Endothelial cell of umbilical vein (primary cell): ENCODE measurements around the gene PECR. TPM values are rescaled to one million over a fixed set of nuclear protein-coding genes. Genes with fewer than 3 reads are reported as not detected.

ENCODE experiments used
- BruUV-seq: library from RNA; stranded (reverse); fragments of 400-500 nt; replicated peaks from 2 replicates; lab custom pipeline; 2021; lab: Mats Ljungman, UMichigan
- CTCF ChIA-PET: fragments of 300-600, 350-600 bp; sonication (Branson Sonifier 250); formaldehyde crosslinking; loops from one replicate; lab custom pipeline; 2021; ENCODE audit warnings: antibody characterized with exemption, inconsistent platforms; lab: Charles Lee
- POLR2A ChIA-PET: fragments of 300-600, 350-600 bp; sonication (Branson Sonifier 250); formaldehyde crosslinking; loops from one replicate; lab custom pipeline; 2021; ENCODE audit warnings: antibody characterized with exemption, inconsistent platforms; lab: Charles Lee
- DNase-seq: peaks from one replicate; pipeline ENCODE4 v3.0.0-alpha.2; 2011; ENCODE audit warnings: low read depth, low spot score
- FAIRE-seq: peaks from 2 replicates; lab custom pipeline; 2011; peaks lifted over from hg19 to GRCh38; lab: Jason Lieb, UNC
- H2AFZ ChIP-seq: 2 replicates; pipeline ENCODE4 v1.6.0; 2012; ENCODE audit warnings: low read depth, low read length, control low read depth, inconsistent platforms
- H3K27ac ChIP-seq: 2 replicates; pipeline ENCODE4 v1.5.1; 2011; ENCODE audit warnings: low read depth, mild to moderate bottlenecking, control low read depth, low read length, moderate library complexity; ENCODE audit not compliant: insufficient read depth
- H3K27me3 ChIP-seq, 2 experiments: 2 replicates each; pipeline versions ENCODE4 v1.6.0 to v1.6.1; 2011; ENCODE audit warnings: low read length in 2 of 2, mixed read lengths in 1 of 2; ENCODE audit not compliant: control insufficient read depth in 2 of 2, insufficient read depth in 2 of 2
- H3K36me3 ChIP-seq, 2 experiments: 2 replicates in 1 of 2; 3 replicates in 1 of 2; pipeline ENCODE4 v1.5.1; 2011; ENCODE audit warnings: low read length in 2 of 2, mild to moderate bottlenecking in 1 of 2, moderate library complexity in 1 of 2; ENCODE audit not compliant: control insufficient read depth in 2 of 2, insufficient read depth in 2 of 2; ENCODE audit errors: extremely low read depth in 1 of 2
- H3K4me1 ChIP-seq: 3 replicates; pipeline ENCODE4 v1.5.1; 2011; ENCODE audit warnings: mild to moderate bottlenecking, low read length; ENCODE audit not compliant: control insufficient read depth, insufficient read depth; ENCODE audit errors: extremely low read depth
- H3K4me2 ChIP-seq: 2 replicates; pipeline ENCODE4 v1.6.1; 2011; ENCODE audit warnings: low read length, control low read depth, mixed read lengths; ENCODE audit not compliant: insufficient read depth
- H3K4me3 ChIP-seq, 3 experiments: fragments of 200-600 bp in 1 of 3; sonication (generic), shearing (Covaris generic) in 1 of 3; replicated peaks in 1 of 3; 2 replicates each; pipeline ENCODE4 v1.5.1; 2011 to 2016; ENCODE audit warnings: control low read depth in 3 of 3, low read length in 3 of 3, mild to moderate bottlenecking in 2 of 3, inconsistent platforms in 1 of 3, low read depth in 1 of 3, moderate library complexity in 1 of 3; ENCODE audit not compliant: insufficient read depth in 1 of 3
- H3K79me2 ChIP-seq: 2 replicates; pipeline ENCODE4 v1.6.0; 2012; ENCODE audit warnings: low read length, inconsistent platforms; ENCODE audit not compliant: control insufficient read depth, insufficient read depth
- H3K9ac ChIP-seq: replicated peaks from 2 replicates; pipeline ENCODE3; 2011; ENCODE audit warnings: low read length, control low read depth; ENCODE audit not compliant: insufficient read depth; ENCODE audit errors: extremely low read depth
- H3K9me1 ChIP-seq: replicated peaks from 3 replicates; pipeline ENCODE4 v1.6.0; 2011; ENCODE audit warnings: mild to moderate bottlenecking, low read length; ENCODE audit not compliant: control insufficient read depth, insufficient read depth; ENCODE audit errors: extremely low read depth
- H3K9me3 ChIP-seq: replicated peaks from 2 replicates; pipeline ENCODE4 v1.5.1; 2012; ENCODE audit warnings: low read length, inconsistent platforms; ENCODE audit not compliant: control insufficient read depth, insufficient read depth
- H4K20me1 ChIP-seq: replicated peaks from 2 replicates; pipeline ENCODE3; 2011; ENCODE audit warnings: mild to moderate bottlenecking, low read length; ENCODE audit not compliant: control insufficient read depth, insufficient read depth; ENCODE audit errors: extremely low read depth
- EZH2 ChIP-seq: IDR thresholded peaks from 2 replicates; pipeline ENCODE4 v1.6.1; 2012; ENCODE audit warnings: borderline replicate concordance, low read depth, mild to moderate bottlenecking, moderate library complexity, low read length, inconsistent platforms; ENCODE audit not compliant: severe bottlenecking
- FOS ChIP-seq: IDR thresholded peaks from 2 replicates; pipeline ENCODE4 v1.6.1; 2011; ENCODE audit warnings: mild to moderate bottlenecking, low read length, moderate library complexity, borderline replicate concordance; ENCODE audit not compliant: insufficient read depth
- GATA2 ChIP-seq: IDR thresholded peaks from 2 replicates; pipeline ENCODE4 v1.7.0; 2011; ENCODE audit warnings: low read depth, mild to moderate bottlenecking, moderate library complexity, mixed read lengths, low read length; ENCODE audit not compliant: insufficient read length, insufficient read depth
- JUN ChIP-seq: IDR thresholded peaks from 2 replicates; pipeline ENCODE4 v1.6.1; 2011; ENCODE audit warnings: borderline replicate concordance, low read depth; ENCODE audit not compliant: insufficient read length, insufficient read depth
- MAX ChIP-seq: IDR thresholded peaks from 2 replicates; pipeline ENCODE4 v1.6.1; 2011; ENCODE audit not compliant: insufficient read depth, insufficient read length
- MYC ChIP-seq: IDR thresholded peaks from one replicate; pipeline ENCODE4 v1.6.1; 2011; ENCODE audit warnings: mild to moderate bottlenecking, low read depth, low read length
- POLR2A ChIP-seq: IDR thresholded peaks from 2 replicates; pipeline ENCODE4 v1.6.1; 2012; ENCODE audit warnings: low read depth, mild to moderate bottlenecking, control low read depth, low read length
- POLR2AphosphoS5 ChIP-seq: IDR thresholded peaks from 2 replicates; pipeline ENCODE4 v1.6.1; 2012; ENCODE audit warnings: low read depth, mild to moderate bottlenecking, control low read depth, low read length, moderate library complexity; ENCODE audit not compliant: insufficient read depth
- dilution Hi-C: fragments of 300-500 bp; cut with MboI; formaldehyde crosslinking; loops from one replicate; pipeline ENCODE4 v1.15.0; 2019; ENCODE audit warnings: low sequenced_read_pairs; ENCODE audit not compliant: extremely low pct_ligation_motif_present
- intact Hi-C: fragments of 100-400 bp; cut with micrococcal nuclease; formaldehyde crosslinking; loops from one replicate; pipeline ENCODE4 v1.10.0; 2022
- polyA plus RNA-seq, 4 experiments: library from polyadenylated mRNA; depleted of rRNA in 3 of 4; stranded (reverse) in 3 of 4; unstranded in 1 of 4; fragments of >200 nt; gene quantifications; 2 replicates each; pipeline versions ENCODE4 v1.2.1 to v1.2.3, GENCODE V29; 2011 to 2012; ENCODE audit warnings: missing spikeins in 1 of 4
- total RNA-seq: library from RNA; stranded (reverse); gene quantifications from 2 replicates; pipeline ENCODE4 v1.2.3, GENCODE V29; 2021
- TF ChIP-seq, protein P1 (sequence below), 2 donors: IDR thresholded peaks; 1 replicate in 1 of 2; 2 replicates in 1 of 2; pipeline ENCODE4 v1.5.1; 2011; ENCODE audit warnings: low read length in 2 of 2, mild to moderate bottlenecking in 2 of 2, moderate library complexity in 2 of 2, control low read depth in 1 of 2, inconsistent platforms in 1 of 2, low read depth in 1 of 2; ENCODE audit not compliant: insufficient read depth in 1 of 2; ENCODE audit errors: extremely low read depth in 1 of 2

The PECR gene
- total and polyA plus RNA-seq, 2 donors (not counting 3 experiments of a cell fraction or from before 2014, with no cell fraction given) = 4.1 to 6.2 TPM

DNA sequence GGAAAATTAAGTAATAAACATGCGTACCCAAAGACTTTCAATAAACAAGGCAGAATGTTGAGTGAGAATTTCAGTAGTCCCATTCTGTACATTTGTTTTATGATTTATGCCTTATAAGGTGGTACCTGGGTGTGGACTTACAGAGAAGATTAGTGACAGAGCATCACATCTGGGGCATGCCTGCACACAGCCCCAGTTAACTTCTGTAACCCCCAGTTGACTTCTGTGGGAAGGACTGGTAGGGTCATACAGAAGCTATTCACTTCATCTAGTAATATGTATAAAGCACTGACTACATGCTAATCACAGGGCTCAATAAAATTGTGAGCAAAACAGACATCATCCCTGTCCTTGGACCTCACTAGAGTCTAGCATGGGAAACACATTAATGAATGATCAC lies 84.4 kb downstream of the PECR start:
- POLR2A ChIA-PET = no interaction called here
- Histone ChIP-seq H3K4me3 (no peak overlapping the region), H4K20me1 (no peaks in the 10 kb centered on the region), H3K9me3 (no peaks in the 10 kb centered on the region), H3K79me2 (no peaks in the 10 kb centered on the region), H3K27ac (no peak overlapping the region), H3K4me1 (no peaks in the 10 kb centered on the region), H3K27me3 (peaks cover 0 to 2% of the 10 kb centered on the region in 2 experiments), H3K9ac (no peak overlapping the region), H3K9me1 (no peaks in the 10 kb centered on the region), H2AFZ (no peak overlapping the region), H3K36me3 (no peaks in the 10 kb centered on the region), H3K4me2 (no peak overlapping the region)
- no TSS peak for BruUV-seq
- dilution Hi-C loops (no loop called here), intact Hi-C loops (no loop called here)
- FAIRE-seq = no peak
- TF ChIP-seq MAX = no peak
- TF ChIP-seq GATA2 = no peak
- TF ChIP-seq JUN = no peak
- no peak for TF ChIP-seq EZH2
- TF ChIP-seq POLR2A = no peak
- no peak for TF ChIP-seq FOS
- TF ChIP-seq POLR2AphosphoS5 = no peak
- TF ChIP-seq, protein P1, sequence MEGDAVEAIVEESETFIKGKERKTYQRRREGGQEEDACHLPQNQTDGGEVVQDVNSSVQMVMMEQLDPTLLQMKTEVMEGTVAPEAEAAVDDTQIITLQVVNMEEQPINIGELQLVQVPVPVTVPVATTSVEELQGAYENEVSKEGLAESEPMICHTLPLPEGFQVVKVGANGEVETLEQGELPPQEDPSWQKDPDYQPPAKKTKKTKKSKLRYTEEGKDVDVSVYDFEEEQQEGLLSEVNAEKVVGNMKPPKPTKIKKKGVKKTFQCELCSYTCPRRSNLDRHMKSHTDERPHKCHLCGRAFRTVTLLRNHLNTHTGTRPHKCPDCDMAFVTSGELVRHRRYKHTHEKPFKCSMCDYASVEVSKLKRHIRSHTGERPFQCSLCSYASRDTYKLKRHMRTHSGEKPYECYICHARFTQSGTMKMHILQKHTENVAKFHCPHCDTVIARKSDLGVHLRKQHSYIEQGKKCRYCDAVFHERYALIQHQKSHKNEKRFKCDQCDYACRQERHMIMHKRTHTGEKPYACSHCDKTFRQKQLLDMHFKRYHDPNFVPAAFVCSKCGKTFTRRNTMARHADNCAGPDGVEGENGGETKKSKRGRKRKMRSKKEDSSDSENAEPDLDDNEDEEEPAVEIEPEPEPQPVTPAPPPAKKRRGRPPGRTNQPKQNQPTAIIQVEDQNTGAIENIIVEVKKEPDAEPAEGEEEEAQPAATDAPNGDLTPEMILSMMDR (IDR thresholded peaks at IDR 0.05; ENCODE audit: extremely low read depth in 1 of 2, insufficient read depth in 1 of 2, low read depth in 1 of 2, low read length in 2 of 2) = no peak
- no peak for TF ChIP-seq MYC
- CTCF ChIA-PET = interaction anchor here (0.9 to 2.5 kb wide), 3 partner anchors 15 to 47 kb away, joined by 3 to 6 read pairs (median 3); no protein-coding TSS in a partner anchor
- no peak for DNase-seq
